ENCODE data around the gene BANP. TPM values are rescaled to one million over a fixed set of nuclear protein-coding genes. Genes with fewer than 3 reads are reported as not detected.
"Not testable (repeated sequence)": the region's sequence is repeated elsewhere in the genome, so short reads cannot be mapped to it uniquely, and the experiment has no call there.

The BANP gene
- total and polyA plus RNA-seq, 4 donors: 10.3 to 56.6 (median 20.1) TPM

DNA sequence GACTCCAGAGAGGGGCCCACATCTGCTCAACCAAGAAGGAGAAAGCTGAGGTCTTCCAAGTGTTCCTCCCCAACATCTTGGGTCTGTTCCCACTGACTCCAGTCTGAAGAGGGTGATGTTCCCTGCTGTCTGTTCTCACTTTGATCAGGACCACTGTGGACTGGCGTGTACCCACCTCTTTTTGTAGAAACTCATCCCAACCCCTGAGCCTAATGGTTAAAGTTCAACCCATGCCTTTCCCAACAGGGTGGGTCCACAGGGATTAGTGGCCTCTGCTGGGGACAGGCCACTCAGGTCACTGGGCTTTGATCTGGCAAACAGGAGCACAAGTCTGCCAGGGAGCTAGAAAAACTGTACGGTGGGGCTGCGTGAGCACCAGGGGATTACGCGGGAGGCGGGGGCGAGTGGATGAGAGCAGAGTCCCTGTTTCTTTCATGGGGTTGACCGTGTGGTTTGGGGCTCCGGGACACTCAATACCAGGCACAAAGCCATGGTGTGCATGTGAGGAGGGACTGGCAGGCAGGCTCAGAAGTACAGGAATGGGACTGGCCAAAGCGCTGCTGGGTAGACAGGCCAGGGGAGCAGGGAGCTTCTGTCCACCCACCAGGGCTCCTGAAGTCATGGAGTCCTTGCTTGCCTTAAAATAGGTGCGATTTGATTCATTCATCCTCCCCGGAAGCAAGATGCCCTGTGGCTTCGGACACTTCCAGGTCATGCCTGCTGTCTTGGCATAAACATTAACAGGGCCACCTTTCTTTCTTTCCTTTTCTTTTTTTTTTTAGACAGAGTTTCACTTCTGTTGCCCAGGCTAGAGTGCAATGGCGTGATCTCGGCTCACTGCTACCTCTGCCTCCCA lies 14.6 kb upstream of the BANP start, which contains the start of gene CA5A:
CA5A (minus strand) TSS at position 155 of the 856 bp plus-strand sequence; CDS start at position 76, 79 bp downstream.
- H3K27me3 ChIP-seq (ENCODE audit: control insufficient read depth in 3 of 3, insufficient read depth in 3 of 3, low read length in 2 of 3): peaks cover 0 to 2% (median 0%) of the 10 kb centered on the region in 3 donors
- no peak within 1 kb of the TSS for H3K27ac ChIP-seq (ENCODE audit: low read depth in 1 of 2, low read length in 1 of 2)
- no peaks in the 10 kb centered on the region for H3K4me1 ChIP-seq (ENCODE audit: control insufficient read depth in 5 of 5, insufficient read depth in 5 of 5, low read length in 5 of 5)
- WGBS, 2 donors: 89 to 95% methylated on average over 15 of the region's 15 CpGs
- no peak for ATAC-seq (ENCODE audit: insufficient read depth, low FRiP score)
- no peak within 1 kb of the TSS for H3K9ac ChIP-seq (ENCODE audit: insufficient read depth in 1 of 2, low read length in 2 of 2)
- no peak for DNase-seq
- no peaks in the 10 kb centered on the region for H3K36me3 ChIP-seq (ENCODE audit: control insufficient read depth in 4 of 4, insufficient read depth in 4 of 4, low read length in 4 of 4)
- no peak within 1 kb of the TSS for H3K4me3 ChIP-seq
- H3K9me3 ChIP-seq (ENCODE audit: control insufficient read depth in 4 of 4, insufficient read depth in 3 of 4, low read length in 3 of 4): peaks cover 0 to 2% (median 0%) of the 10 kb centered on the region in 4 donors
- TF ChIP-seq, protein P1, sequence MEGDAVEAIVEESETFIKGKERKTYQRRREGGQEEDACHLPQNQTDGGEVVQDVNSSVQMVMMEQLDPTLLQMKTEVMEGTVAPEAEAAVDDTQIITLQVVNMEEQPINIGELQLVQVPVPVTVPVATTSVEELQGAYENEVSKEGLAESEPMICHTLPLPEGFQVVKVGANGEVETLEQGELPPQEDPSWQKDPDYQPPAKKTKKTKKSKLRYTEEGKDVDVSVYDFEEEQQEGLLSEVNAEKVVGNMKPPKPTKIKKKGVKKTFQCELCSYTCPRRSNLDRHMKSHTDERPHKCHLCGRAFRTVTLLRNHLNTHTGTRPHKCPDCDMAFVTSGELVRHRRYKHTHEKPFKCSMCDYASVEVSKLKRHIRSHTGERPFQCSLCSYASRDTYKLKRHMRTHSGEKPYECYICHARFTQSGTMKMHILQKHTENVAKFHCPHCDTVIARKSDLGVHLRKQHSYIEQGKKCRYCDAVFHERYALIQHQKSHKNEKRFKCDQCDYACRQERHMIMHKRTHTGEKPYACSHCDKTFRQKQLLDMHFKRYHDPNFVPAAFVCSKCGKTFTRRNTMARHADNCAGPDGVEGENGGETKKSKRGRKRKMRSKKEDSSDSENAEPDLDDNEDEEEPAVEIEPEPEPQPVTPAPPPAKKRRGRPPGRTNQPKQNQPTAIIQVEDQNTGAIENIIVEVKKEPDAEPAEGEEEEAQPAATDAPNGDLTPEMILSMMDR (IDR thresholded peaks at IDR 0.05; ENCODE audit: control extremely low read depth, extremely low read depth): no peak

DNA sequence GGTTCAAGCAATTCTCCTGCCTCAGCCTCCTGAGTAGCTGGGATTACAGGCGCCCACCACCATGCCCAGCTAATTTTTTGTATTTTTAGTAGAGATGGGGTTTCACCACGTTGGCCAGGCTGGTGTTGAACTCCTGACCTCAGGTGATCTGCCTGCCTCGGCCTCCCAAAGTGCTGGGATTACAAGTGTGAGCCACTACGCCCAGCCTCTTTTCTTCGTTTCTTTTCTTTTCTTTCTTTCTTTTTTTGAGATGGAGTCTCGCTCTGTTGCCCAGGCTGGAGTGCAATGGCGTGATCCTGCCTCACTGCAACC lies 14.0 kb upstream of the BANP start:
- H3K36me3 ChIP-seq (ENCODE audit: control insufficient read depth in 4 of 4, insufficient read depth in 4 of 4, low read length in 4 of 4); H3K4me1 ChIP-seq (ENCODE audit: control insufficient read depth in 5 of 5, insufficient read depth in 5 of 5, low read length in 5 of 5); H3K4me3 ChIP-seq; H3K27me3 ChIP-seq (ENCODE audit: control insufficient read depth in 3 of 3, insufficient read depth in 3 of 3, low read length in 2 of 3); H3K9ac ChIP-seq (ENCODE audit: insufficient read depth in 1 of 2, low read length in 2 of 2); DNase-seq; ATAC-seq (ENCODE audit: insufficient read depth, low FRiP score); H3K9me3 ChIP-seq (ENCODE audit: control insufficient read depth in 4 of 4, insufficient read depth in 3 of 4, low read length in 3 of 4); H3K27ac ChIP-seq (ENCODE audit: low read depth in 1 of 2, low read length in 1 of 2): not testable (repeated sequence)
- 88 to 94% methylated on average over 7 of the region's 7 CpGs for WGBS, 2 donors

DNA sequence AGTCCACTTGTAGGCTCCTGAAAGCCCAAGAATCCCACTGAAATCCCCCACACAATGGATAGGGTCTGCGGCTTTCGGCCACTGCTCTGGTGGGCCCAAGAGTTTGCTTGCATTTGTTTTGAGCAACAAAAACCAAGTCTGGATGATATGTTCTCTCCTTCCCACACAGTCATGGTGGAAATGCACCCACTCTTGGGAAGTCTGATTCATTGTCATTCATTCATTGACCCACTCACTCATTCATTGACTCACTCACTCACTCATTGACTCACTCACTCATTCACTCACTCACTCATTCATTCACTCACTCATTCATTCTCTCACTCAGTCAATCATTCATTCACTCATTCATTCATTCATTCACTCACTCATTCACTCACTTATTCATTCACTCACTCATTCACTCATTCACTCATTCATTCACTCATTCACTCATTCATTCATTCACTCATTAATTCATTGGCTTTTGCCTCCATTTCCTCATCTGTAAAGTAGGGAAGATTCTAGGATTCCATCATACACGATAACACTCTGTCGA lies 12.8 kb upstream of the BANP start:
- peaks cover 0 to 2% (median 0%) of the 10 kb centered on the region in 3 donors for H3K27me3 ChIP-seq (ENCODE audit: control insufficient read depth in 3 of 3, insufficient read depth in 3 of 3, low read length in 2 of 3)
- H3K36me3 ChIP-seq (ENCODE audit: control insufficient read depth in 4 of 4, insufficient read depth in 4 of 4, low read length in 4 of 4): no peaks in the 10 kb centered on the region
- no peaks in the 10 kb centered on the region for H3K9me3 ChIP-seq (ENCODE audit: control insufficient read depth in 4 of 4, insufficient read depth in 3 of 4, low read length in 3 of 4)
- DNase-seq (no peak), ATAC-seq (ENCODE audit: insufficient read depth, low FRiP score) (no peak)
- no peaks in the 10 kb centered on the region for H3K4me1 ChIP-seq (ENCODE audit: control insufficient read depth in 5 of 5, insufficient read depth in 5 of 5, low read length in 5 of 5)
- H3K9ac ChIP-seq (ENCODE audit: insufficient read depth in 1 of 2, low read length in 2 of 2): no peak overlapping the region
- no peak overlapping the region for H3K4me3 ChIP-seq
- TF ChIP-seq, protein P1 (IDR thresholded peaks at IDR 0.05; ENCODE audit: control extremely low read depth, extremely low read depth): no peak
- no peak overlapping the region for H3K27ac ChIP-seq (ENCODE audit: low read depth in 1 of 2, low read length in 1 of 2)
- WGBS, 2 donors: 95 to 96% methylated on average over 4 of the region's 4 CpGs

DNA sequence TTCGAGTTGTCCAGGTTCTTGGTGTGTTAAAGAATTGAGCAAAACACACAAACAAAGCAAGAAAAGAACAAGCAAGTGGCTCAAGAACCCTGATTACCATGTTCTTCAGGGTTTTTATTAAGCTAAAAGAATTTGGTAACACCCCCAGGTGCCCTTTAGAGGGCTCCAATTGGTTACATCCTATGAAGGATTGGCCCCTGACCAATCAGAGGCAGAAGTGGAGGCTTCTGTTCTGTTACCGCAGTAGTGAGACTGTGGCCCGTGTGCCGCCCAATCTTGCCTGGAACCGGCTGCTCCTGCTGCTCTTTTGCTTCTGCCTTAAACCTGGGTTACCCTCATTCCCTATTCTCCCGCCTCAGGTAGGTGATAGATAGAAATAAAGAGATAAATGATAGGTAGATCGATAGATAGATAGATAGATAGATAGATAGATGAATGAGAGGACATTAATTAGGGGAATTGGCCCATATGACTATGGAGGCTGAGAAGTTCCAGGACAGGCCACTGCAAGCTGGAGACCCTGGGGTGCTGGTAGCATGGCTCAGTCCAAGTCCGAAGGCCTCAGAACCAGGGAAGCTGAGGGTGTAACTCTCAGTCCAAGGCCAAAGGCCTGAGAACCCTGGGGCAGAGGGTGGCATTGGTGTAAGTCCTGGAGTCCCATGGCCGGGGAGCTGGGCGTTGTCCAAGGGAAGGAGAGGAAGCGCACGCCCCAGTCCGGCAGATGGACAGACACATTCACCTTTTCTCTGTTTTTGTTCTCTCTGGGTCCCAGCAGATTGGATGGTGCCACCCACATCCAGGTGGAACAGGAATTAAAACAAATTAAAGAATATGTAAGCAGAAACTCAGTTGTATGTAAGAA lies 11.4 kb upstream of the BANP start:
- 84 to 89% methylated on average over 13 of the region's 13 CpGs for WGBS, 2 donors
- H3K27ac ChIP-seq (ENCODE audit: low read depth in 1 of 2, low read length in 1 of 2): no peak overlapping the region
- no peak overlapping the region for H3K4me3 ChIP-seq
- H3K36me3 ChIP-seq (ENCODE audit: control insufficient read depth in 4 of 4, insufficient read depth in 4 of 4, low read length in 4 of 4): no peaks in the 10 kb centered on the region
- peaks cover 0 to 2% (median 0%) of the 10 kb centered on the region in 3 donors for H3K27me3 ChIP-seq (ENCODE audit: control insufficient read depth in 3 of 3, insufficient read depth in 3 of 3, low read length in 2 of 3)
- ATAC-seq (ENCODE audit: insufficient read depth, low FRiP score): no peak
- H3K9me3 ChIP-seq (ENCODE audit: control insufficient read depth in 4 of 4, insufficient read depth in 3 of 4, low read length in 3 of 4): no peaks in the 10 kb centered on the region
- no peak overlapping the region for H3K9ac ChIP-seq (ENCODE audit: insufficient read depth in 1 of 2, low read length in 2 of 2)
- DNase-seq: no peak
- H3K4me1 ChIP-seq (ENCODE audit: control insufficient read depth in 5 of 5, insufficient read depth in 5 of 5, low read length in 5 of 5): no peaks in the 10 kb centered on the region
- TF ChIP-seq, protein P1 (IDR thresholded peaks at IDR 0.05; ENCODE audit: control extremely low read depth, extremely low read depth): no peak

Measured in lung (tissue), 12 donors.